Psoas muscle (tissue), 8 donors: ENCODE data around the gene TEX44. TPM values are rescaled to one million over a fixed set of nuclear protein-coding genes. Genes with fewer than 3 reads are reported as not detected.

Source experiments
- ATAC-seq, 4 donors: fragments of 200-7000 bp; cut with Tn5 transposase; one replicate each; pipeline ENCODE4 v1.9.1; 2020; ENCODE audit warnings: moderate library complexity in 3 of 4, mild to moderate bottlenecking in 2 of 4
- DNase-seq, 2 donors: peaks; one replicate each; pipeline ENCODE4 v3.0.0-alpha.2; 2020
- H3K27ac ChIP-seq: fragments of 200-600 bp; one replicate; pipeline ENCODE4 v1.8.0; 2022
- H3K27me3 ChIP-seq, 3 donors: fragments of 200-600 bp in 1 of 3; one replicate each; pipeline versions ENCODE4 v1.6.1 to v1.8.0; 2013 to 2022; ENCODE audit warnings: low read length in 2 of 3, mild to moderate bottlenecking in 2 of 3, moderate library complexity in 1 of 3; ENCODE audit not compliant: insufficient read depth in 3 of 3
- H3K36me3 ChIP-seq, 2 donors: fragments of 200-600 bp in 1 of 2; one replicate each; pipeline versions ENCODE4 v1.6.1 to v1.8.0; 2013 to 2022; ENCODE audit warnings: low read depth in 1 of 2, mild to moderate bottlenecking in 1 of 2, moderate library complexity in 1 of 2; ENCODE audit not compliant: insufficient read depth in 1 of 2
- H3K4me1 ChIP-seq: fragments of 200-600 bp; one replicate; pipeline ENCODE4 v1.8.0; 2022
- H3K4me3 ChIP-seq: fragments of 200-600 bp; one replicate; pipeline ENCODE4 v1.8.0; 2022; ENCODE audit warnings: mild to moderate bottlenecking
- H3K9me3 ChIP-seq: fragments of 200-600 bp; one replicate; pipeline ENCODE4 v1.8.0; 2022
- CTCF ChIP-seq: fragments of 200-600 bp; IDR thresholded peaks from one replicate; pipeline ENCODE4 v1.8.0; 2022; ENCODE audit warnings: antibody characterized with exemption
- WGBS, 3 donors: extraction: QIAGEN DNeasy Blood & Tissue Kit; methylation state at CpG; one replicate each; pipeline versions ENCODE4 v1.1.6 to v1.1.7; 2013; 5-methylcytosine and 5-hydroxymethylcytosine counted together
- intact Hi-C, 2 donors: fragments of 100-400 bp; cut with DNase I; formaldehyde crosslinking; loops; one replicate each; pipeline versions ENCODE4 v1.11.0 to v1.14.2; 2022
- polyA plus RNA-seq, 3 donors: library from polyadenylated mRNA; stranded (reverse); fragments of 200-250 nt; gene quantifications; one replicate each; pipeline ENCODE4 v1.2.3, GENCODE V29; 2013
- total RNA-seq, 4 donors: library from RNA; stranded (reverse); fragmentation: NEBNext Ultra II Directional in 2 of 4; extraction: Animal tissue kit (Norgen Biotek cat#: 25700) in 2 of 4; gene quantifications; one replicate each; pipeline versions ENCODE4 v1.2.1 to v1.2.4, GENCODE V29; 2021 to 2023
- donor health status: healthy with polysubstance abuse.
- donor health status: DM: no; HTN: no; CAD: no; lungs with moderate emphysema.
- donor health status: Bipolar disorder and iron deficiency.
- donor health status: healthy.
- donor health status: DM: yes; HTN: yes; CAD: no.
- donor health status: DM: no; HTN: no; CAD: no.
- donor health status: DM: no; HTN: no; CAD: no.
- donor health status: DM: yes; HTN: yes; CAD: no.

Gene TEX44
- total and polyA plus RNA-seq, 7 donors = not detected

DNA sequence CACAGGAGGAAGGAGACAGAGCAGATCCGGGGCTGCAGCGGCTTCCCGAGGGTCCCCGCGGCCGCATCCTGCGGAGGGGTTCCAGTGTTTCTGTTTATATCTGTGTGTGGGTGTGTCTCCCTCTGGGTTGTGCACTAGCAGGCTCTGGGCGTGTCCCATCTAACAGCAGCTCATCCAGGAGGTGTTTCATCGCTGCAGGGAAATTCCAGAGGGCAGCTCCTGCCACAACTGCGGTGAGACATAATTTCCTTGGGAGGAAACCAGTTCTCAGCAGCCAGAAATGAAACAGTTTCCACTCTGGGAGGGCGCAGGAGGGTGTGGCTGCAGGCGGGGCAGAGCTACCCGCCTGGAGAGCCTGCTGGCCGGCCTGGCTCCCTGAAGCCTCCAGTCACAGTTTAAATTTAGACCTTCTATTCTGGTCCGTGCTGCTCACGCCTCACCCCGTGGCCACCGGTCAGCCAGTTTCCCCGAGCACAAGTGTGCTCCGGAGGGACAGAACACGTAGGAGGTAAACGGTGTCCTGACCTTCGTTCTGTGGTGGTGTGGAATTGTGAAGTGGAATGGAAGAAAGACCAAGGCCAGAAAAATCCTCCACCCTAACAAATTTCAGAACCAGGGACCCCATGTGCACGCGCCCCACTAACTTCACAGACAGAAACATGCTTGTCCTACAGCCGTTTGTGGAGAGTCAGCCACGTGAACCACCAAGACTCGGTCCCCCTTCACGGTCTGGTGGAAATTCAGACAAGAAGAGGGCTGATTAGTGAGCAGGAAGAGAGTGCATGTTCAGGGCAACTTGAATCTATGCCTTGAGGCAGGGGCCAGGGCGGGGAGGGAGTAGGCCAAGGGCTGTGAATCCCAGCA, 50.2 kb downstream of the TEX44 start:
- H3K4me1 ChIP-seq = peaks cover 42% of the 10 kb centered on the region
- WGBS, 3 donors = 6 to 8% (median 7%) methylated on average over 30 of the region's 30 CpGs
- peak overlapping the region; percentile 95 for H3K27ac ChIP-seq
- TF ChIP-seq CTCF = no peak
- no peaks in the 10 kb centered on the region for H3K27me3 ChIP-seq
- no peaks in the 10 kb centered on the region for H3K36me3 ChIP-seq
- H3K9me3 ChIP-seq = no peaks in the 10 kb centered on the region
- peak overlapping the region; percentile 46 for H3K4me3 ChIP-seq
- peak; percentile 89 to 95 for DNase-seq
- peak; percentile 94 to 97 (median 96) for ATAC-seq
- intact Hi-C loops = loop anchor here in 1 of 2 donors (2.0 kb wide), 1 partner anchor 28 kb away; no protein-coding TSS in a partner anchor

- peaks cover 42% of the 10 kb centered on the region for H3K4me1 ChIP-seq
- H3K4me3 ChIP-seq = no peak overlapping the region
- no peaks in the 10 kb centered on the region for H3K27me3 ChIP-seq
- intact Hi-C loops = loop anchor here in 1 of 2 donors (2.0 kb wide), 1 partner anchor 29 kb away; no protein-coding TSS in a partner anchor
- TF ChIP-seq CTCF = no peak
- peak in 2 of 4 donors; percentile 40 to 50 for ATAC-seq
- H3K9me3 ChIP-seq = no peaks in the 10 kb centered on the region
- no peak for DNase-seq
- 63 to 69% (median 63%) methylated on average over 8 of the region's 8 CpGs for WGBS, 3 donors
- no peaks in the 10 kb centered on the region for H3K36me3 ChIP-seq
- peak overlapping the region; percentile 95 for H3K27ac ChIP-seq
Observed at GRCh38 chr2:231643495-231643888, 50.8 kb downstream of the TEX44 start.

Other genes with a start within 250 kb of the TEX44 start
- gene B3GNT7, start 197.2 kb upstream of the TEX44 start, total RNA-seq = 1 to 10 TPM in 1 of 4 donors, under 1 TPM in 3; 0.29 to 1.7 (median 0.63) TPM
- gene B3GNT7, start 197.2 kb upstream of the TEX44 start, polyA plus RNA-seq = under 1 TPM; 0.03 to 0.26 (median 0.03) TPM
- 100 to 1,000 TPM; 331 to 632 (median 572) TPM for gene NCL, start 128.4 kb upstream of the TEX44 start, total RNA-seq
- gene NCL, start 128.4 kb upstream of the TEX44 start, polyA plus RNA-seq = 100 to 1,000 TPM; 221 to 382 (median 359) TPM
- under 1 TPM in 3 of 4 donors, not detected in 1; 0.06 to 0.10 (median 0.09) TPM for gene NMUR1, start 62.4 kb upstream of the TEX44 start, total RNA-seq
- gene NMUR1, start 62.4 kb upstream of the TEX44 start, polyA plus RNA-seq = under 1 TPM; 0.03 to 0.06 (median 0.04) TPM
- gene PTMA, start 115.7 kb downstream of the TEX44 start, total RNA-seq = 100 to 1,000 TPM; 124 to 263 (median 168) TPM
- gene PTMA, start 115.7 kb downstream of the TEX44 start, polyA plus RNA-seq = 100 to 1,000 TPM; 210 to 347 (median 274) TPM
- 10 to 100 TPM in 2 of 4 donors, 1 to 10 TPM in 2; 8.7 to 13.8 (median 10.7) TPM for gene PDE6D, start 188.4 kb downstream of the TEX44 start, total RNA-seq
- 10 to 100 TPM; 14.2 to 22.5 (median 21.1) TPM for gene PDE6D, start 188.4 kb downstream of the TEX44 start, polyA plus RNA-seq
- gene COPS7B, start 193.6 kb downstream of the TEX44 start, total RNA-seq = 10 to 100 TPM; 16.5 to 27.8 (median 17.2) TPM
- 10 to 100 TPM; 18.1 to 27.0 (median 21.7) TPM for gene COPS7B, start 193.6 kb downstream of the TEX44 start, polyA plus RNA-seq